Measurements from ENCODE around the gene ANKRD39. TPM values are rescaled to one million over a fixed set of nuclear protein-coding genes. Genes with fewer than 3 reads are reported as not detected.

ANKRD39 gene
- polyA plus RNA-seq, 1 experiment: 8.1 TPM

GRCh38 chr2:96895032-96895745 is 37.4 kb upstream of the ANKRD39 start:
- no peak overlapping the region for H3K4me3 ChIP-seq (ENCODE audit: low read depth, low read length)
- H3K27me3 ChIP-seq (ENCODE audit: control insufficient read depth, insufficient read depth, low read length): no peaks in the 10 kb centered on the region
- H3K36me3 ChIP-seq (ENCODE audit: control insufficient read depth, insufficient read depth, low read length): no peaks in the 10 kb centered on the region
- ChIA-PET POLR2A (no interaction called here), CTCF (interaction anchor here (0.7 kb wide), 1 partner anchor 27 kb away, joined by 3 read pairs; no protein-coding TSS in a partner anchor)
- TF ChIP-seq CTCF (IDR thresholded peaks at IDR 0.05; ENCODE audit: insufficient read depth, low read depth, low read length): no peak
- DNase-seq (ENCODE audit: low read depth): no peak

GRCh38 chr2:96894151-96894531 is 36.3 kb upstream of the ANKRD39 start:
- H3K4me3 ChIP-seq (ENCODE audit: low read depth, low read length): no peak overlapping the region
- POLR2A ChIA-PET: no interaction called here
- H3K27me3 ChIP-seq (ENCODE audit: control insufficient read depth, insufficient read depth, low read length): no peaks in the 10 kb centered on the region
- H3K36me3 ChIP-seq (ENCODE audit: control insufficient read depth, insufficient read depth, low read length): no peaks in the 10 kb centered on the region
- TF ChIP-seq CTCF (IDR thresholded peaks at IDR 0.05; ENCODE audit: insufficient read depth, low read depth, low read length): no peak
- DNase-seq (ENCODE audit: low read depth): no peak
- CTCF ChIA-PET: no interaction called here

- Histone ChIP-seq H3K27me3 (ENCODE audit: control insufficient read depth, insufficient read depth, low read length) (no peaks in the 10 kb centered on the region), H3K4me3 (ENCODE audit: low read depth, low read length) (no peak overlapping the region), H3K36me3 (ENCODE audit: control insufficient read depth, insufficient read depth, low read length) (no peaks in the 10 kb centered on the region)
- CTCF ChIA-PET: no interaction called here
- POLR2A ChIA-PET: no interaction called here
- no peak for DNase-seq (ENCODE audit: low read depth)
- TF ChIP-seq CTCF (IDR thresholded peaks at IDR 0.05; ENCODE audit: insufficient read depth, low read depth, low read length): no peak
These were observed 35.7 kb upstream of the ANKRD39 start for GRCh38 chr2:96893289-96894150.

- ChIA-PET CTCF (interaction anchor here (1.0 to 2.4 kb wide), 4 partner anchors 12 to 62 kb away, joined by 3 to 6 read pairs (median 4); partner anchors contain the start of gene ANKRD39), POLR2A (no interaction called here)
- H3K4me3 ChIP-seq (ENCODE audit: low read depth, low read length): no peak overlapping the region
- H3K27me3 ChIP-seq (ENCODE audit: control insufficient read depth, insufficient read depth, low read length): no peaks in the 10 kb centered on the region
- H3K36me3 ChIP-seq (ENCODE audit: control insufficient read depth, insufficient read depth, low read length): no peaks in the 10 kb centered on the region
- no peak for TF ChIP-seq CTCF (IDR thresholded peaks at IDR 0.05; ENCODE audit: insufficient read depth, low read depth, low read length)
- no peak for DNase-seq (ENCODE audit: low read depth)
These were observed 33.9 kb upstream of the ANKRD39 start for GRCh38 chr2:96891591-96892333.
